Type B pancreatic cell (in vitro differentiated cells): ENCODE data around the gene ABLIM1. TPM values are rescaled to one million over a fixed set of nuclear protein-coding genes. Genes with fewer than 3 reads are reported as not detected.

ENCODE experiments used
- DNase-seq: peaks from one replicate; pipeline ENCODE4 v3.0.0; 2021; ENCODE audit warnings: mixed read lengths; ENCODE audit not compliant: unreplicated experiment; ENCODE audit errors: extremely low spot score
- H3K27ac Mint-ChIP-seq: 2 replicates; pipeline ENCODE4 v1.8.0; 2021; ENCODE audit warnings: mild to moderate bottlenecking, mixed read lengths
- H3K27me3 Mint-ChIP-seq: 2 replicates; pipeline ENCODE4 v1.8.0; 2021; ENCODE audit warnings: mixed read lengths
- H3K36me3 Mint-ChIP-seq: 2 replicates; pipeline ENCODE4 v1.8.0; 2021; ENCODE audit warnings: mixed read lengths
- H3K4me1 Mint-ChIP-seq: one replicate; pipeline ENCODE4 v1.8.0; 2021; ENCODE audit warnings: mixed read lengths; ENCODE audit not compliant: unreplicated experiment
- H3K4me3 Mint-ChIP-seq: 2 replicates; pipeline ENCODE4 v1.8.0; 2021; ENCODE audit warnings: mild to moderate bottlenecking, mixed read lengths
- H3K9me3 Mint-ChIP-seq: 2 replicates; pipeline ENCODE4 v1.8.0; 2021; ENCODE audit warnings: mixed read lengths
- total RNA-seq: library from RNA; stranded (reverse); gene quantifications from 2 replicates; pipeline ENCODE4 v1.2.1, GENCODE V29; 2021; ENCODE audit warnings: low replicate concordance
- TF ChIP-seq, protein P1 (sequence below): fragments of 200-600 bp; sonication (generic); conservative IDR thresholded peaks from 2 replicates; pipeline ENCODE4 v1.5.0; 2021; ENCODE audit warnings: antibody characterized with exemption, mild to moderate bottlenecking

Gene ABLIM1
- total RNA-seq, 1 donor from 2014 or later: 77.7 TPM

DNA sequence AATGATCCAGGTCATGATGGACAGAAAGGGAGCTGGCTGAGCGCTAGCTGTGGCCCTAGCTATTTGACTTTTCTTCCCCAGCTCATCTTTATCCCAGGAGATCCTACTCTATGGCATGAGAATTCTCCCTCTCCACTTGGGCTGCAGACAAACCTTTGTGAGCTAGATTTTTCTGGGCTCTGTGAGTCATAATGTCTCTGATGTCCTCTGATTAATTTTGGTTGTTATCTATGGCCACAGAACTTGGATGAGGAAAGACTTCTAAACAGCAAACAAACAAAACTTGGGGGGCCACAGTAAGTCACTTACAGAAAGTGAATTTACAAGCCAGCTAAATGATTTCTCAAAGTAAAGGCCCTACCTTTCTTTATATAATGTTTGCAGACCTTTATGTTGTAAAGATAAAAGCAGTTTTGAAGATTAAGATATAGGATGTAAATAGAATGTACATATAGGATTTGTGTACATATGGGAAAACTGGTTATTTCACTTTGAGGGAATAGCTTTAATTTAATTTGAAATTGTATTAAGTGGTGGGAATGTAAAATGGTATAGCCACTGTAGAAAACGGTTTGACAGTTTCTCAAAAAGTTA lies 10.4 kb downstream of the ABLIM1 start:
- Mint-ChIP-seq H3K27ac (no peak overlapping the region), H3K27me3 (no peaks in the 10 kb centered on the region), H3K4me3 (no peak overlapping the region), H3K4me1 (peaks cover 9% of the 10 kb centered on the region), H3K9me3 (no peaks in the 10 kb centered on the region), H3K36me3 (no peaks in the 10 kb centered on the region)
- no peak for DNase-seq
- TF ChIP-seq, protein P1, sequence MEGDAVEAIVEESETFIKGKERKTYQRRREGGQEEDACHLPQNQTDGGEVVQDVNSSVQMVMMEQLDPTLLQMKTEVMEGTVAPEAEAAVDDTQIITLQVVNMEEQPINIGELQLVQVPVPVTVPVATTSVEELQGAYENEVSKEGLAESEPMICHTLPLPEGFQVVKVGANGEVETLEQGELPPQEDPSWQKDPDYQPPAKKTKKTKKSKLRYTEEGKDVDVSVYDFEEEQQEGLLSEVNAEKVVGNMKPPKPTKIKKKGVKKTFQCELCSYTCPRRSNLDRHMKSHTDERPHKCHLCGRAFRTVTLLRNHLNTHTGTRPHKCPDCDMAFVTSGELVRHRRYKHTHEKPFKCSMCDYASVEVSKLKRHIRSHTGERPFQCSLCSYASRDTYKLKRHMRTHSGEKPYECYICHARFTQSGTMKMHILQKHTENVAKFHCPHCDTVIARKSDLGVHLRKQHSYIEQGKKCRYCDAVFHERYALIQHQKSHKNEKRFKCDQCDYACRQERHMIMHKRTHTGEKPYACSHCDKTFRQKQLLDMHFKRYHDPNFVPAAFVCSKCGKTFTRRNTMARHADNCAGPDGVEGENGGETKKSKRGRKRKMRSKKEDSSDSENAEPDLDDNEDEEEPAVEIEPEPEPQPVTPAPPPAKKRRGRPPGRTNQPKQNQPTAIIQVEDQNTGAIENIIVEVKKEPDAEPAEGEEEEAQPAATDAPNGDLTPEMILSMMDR: no peak

DNA sequence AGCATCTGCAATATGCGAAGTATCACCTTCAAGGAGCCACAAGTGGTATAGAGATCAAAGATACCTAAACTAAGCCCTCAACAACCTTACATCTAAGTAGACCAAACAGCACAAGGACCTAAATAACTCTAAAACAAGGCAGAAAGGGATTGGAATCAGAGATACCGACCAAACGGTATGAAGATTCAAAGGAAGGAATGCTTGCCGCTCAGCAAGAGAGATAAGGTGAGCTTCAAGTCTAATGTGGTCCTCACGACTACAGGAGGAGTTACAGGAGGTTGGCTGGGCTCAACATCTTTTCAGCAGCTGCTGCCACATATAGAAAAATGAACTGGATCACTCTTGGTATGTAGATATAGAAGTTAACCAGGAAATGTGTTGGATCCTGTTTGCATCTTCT lies 11.6 kb downstream of the ABLIM1 start:
- Mint-ChIP-seq H3K36me3 (peaks cover 2% of the 10 kb centered on the region), H3K4me1 (peaks cover 9% of the 10 kb centered on the region), H3K9me3 (no peaks in the 10 kb centered on the region), H3K4me3 (no peak overlapping the region), H3K27me3 (no peaks in the 10 kb centered on the region), H3K27ac (no peak overlapping the region)
- TF ChIP-seq, protein P1: no peak
- no peak for DNase-seq

DNA sequence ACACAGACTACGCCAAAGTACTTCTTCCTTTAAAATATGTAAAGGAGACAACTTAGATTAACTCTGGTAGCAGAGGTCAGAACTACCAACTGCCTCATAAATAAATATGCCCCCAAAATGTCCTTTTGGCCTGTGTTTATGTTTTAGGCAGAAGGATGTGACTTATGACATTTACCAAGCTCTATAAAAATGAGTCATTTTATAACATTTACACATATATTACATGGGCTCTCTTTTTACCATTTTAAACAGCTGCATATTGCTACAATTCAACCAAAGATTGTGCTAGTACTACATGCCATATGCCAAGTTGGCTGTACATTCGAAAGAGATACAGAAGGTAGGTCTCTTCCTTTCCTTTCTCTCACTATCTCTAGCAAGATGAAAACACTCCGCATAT lies 12.4 kb downstream of the ABLIM1 start:
- no peak overlapping the region for H3K27ac Mint-ChIP-seq
- TF ChIP-seq, protein P1: no peak
- H3K4me3 Mint-ChIP-seq: no peak overlapping the region
- H3K4me1 Mint-ChIP-seq: peaks cover 7% of the 10 kb centered on the region
- H3K9me3 Mint-ChIP-seq: no peaks in the 10 kb centered on the region
- DNase-seq: no peak
- H3K36me3 Mint-ChIP-seq: peaks cover 4% of the 10 kb centered on the region
- no peaks in the 10 kb centered on the region for H3K27me3 Mint-ChIP-seq

DNA sequence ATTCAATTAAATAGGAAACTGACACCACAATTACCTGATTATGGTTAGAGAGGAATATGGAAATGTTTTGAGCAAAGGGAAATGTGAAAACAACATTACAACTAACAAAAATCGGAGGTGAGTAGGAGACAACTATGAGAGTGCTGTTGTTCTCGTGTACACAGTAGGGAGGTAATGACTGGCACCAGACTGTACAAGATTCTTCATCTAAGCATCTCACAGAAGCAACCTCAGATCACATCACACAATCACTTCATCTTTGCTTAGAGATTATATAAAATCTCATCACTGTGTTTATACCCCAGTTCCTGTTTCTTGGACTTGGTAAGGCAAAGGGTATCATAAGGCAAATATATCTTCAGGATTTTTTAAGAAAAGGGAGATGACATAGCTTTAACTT lies 14.9 kb downstream of the ABLIM1 start:
- Mint-ChIP-seq H3K4me3 (no peak overlapping the region), H3K27ac (no peak overlapping the region), H3K36me3 (peaks cover 4% of the 10 kb centered on the region), H3K4me1 (peaks cover 14% of the 10 kb centered on the region), H3K9me3 (no peaks in the 10 kb centered on the region), H3K27me3 (no peaks in the 10 kb centered on the region)
- no peak for DNase-seq
- TF ChIP-seq, protein P1: no peak

DNA sequence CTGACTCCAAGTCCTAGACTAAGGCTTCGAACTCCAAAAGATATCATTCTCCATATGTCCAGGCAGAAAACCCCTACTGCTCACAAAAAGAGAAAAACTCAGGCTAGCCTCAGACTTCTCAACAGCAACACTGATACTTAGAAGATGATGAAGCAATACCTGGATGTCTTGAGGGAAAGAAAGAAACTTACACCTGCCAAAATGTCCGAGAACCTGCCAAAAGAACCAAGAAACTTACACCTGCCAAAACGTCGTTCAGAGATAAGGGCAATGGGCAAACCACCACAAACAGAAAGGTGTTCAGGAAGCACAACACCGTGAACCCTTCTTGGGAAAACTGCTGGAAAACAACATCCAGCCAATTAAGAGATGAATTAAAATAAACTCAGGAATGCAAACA lies 15.3 kb downstream of the ABLIM1 start:
- Mint-ChIP-seq H3K36me3 (peaks cover 4% of the 10 kb centered on the region), H3K4me1 (peaks cover 14% of the 10 kb centered on the region), H3K9me3 (no peaks in the 10 kb centered on the region), H3K27ac (no peak overlapping the region), H3K27me3 (no peaks in the 10 kb centered on the region), H3K4me3 (no peak overlapping the region)
- TF ChIP-seq, protein P1: no peak
- DNase-seq: no peak
